Esophagus squamous epithelium (tissue), 4 donors: Measurements from ENCODE around the gene GABRB1.

Experiments
- CTCF ChIP-seq, 6 experiments: fragments of 450-650 bp in 4 of 6; fragments of 200-600 bp in 2 of 6; sonication (generic) in 2 of 6; IDR thresholded peaks; one replicate each; pipeline ENCODE4 v1.5.1; 2016 to 2019; ENCODE audit warnings: antibody characterized with exemption in 6 of 6, mild to moderate bottlenecking in 4 of 6, moderate library complexity in 4 of 6
- POLR2A ChIP-seq, 4 donors: fragments of 450-650 bp; IDR thresholded peaks; one replicate each; pipeline ENCODE4 v1.6.1; 2017; ENCODE audit warnings: antibody characterized with exemption in 4 of 4, mild to moderate bottlenecking in 4 of 4, moderate library complexity in 3 of 4

- no peak for TF ChIP-seq POLR2A (IDR thresholded peaks at IDR 0.05)
- no peak for TF ChIP-seq CTCF (IDR thresholded peaks at IDR 0.05)
Observed at GRCh38 chr4:47135210-47135609, 103.8 kb downstream of the GABRB1 start.
